GM19455 (cell line): ENCODE measurements around the gene CRKL.

Source experiments
- ATAC-seq: cut with Tn5 transposase; IDR thresholded peaks from one replicate; pipeline ENCODE4 v1.9.1; 2021; ENCODE audit not compliant: unreplicated experiment

Gene CRKL

DNA sequence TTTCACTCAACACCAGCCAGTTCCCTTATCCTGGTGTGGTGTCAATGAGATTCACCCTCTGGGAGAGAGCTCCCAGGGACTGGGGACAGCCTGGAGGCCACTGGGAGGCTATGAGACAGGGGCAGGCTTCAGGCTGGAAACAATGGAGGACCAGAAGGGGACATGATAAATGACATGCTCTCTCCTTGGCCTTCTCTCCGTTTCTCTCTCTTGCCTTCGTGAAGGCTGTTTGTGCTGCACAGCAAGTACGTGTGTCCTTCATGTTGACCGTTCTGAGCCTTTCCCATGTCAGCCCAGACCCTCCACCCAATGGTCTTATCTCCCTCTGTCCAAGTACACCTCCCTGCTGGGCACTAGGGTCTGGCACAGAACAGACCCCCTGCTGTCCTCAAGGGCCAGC, 63.3 kb downstream of the CRKL start:
- ATAC-seq: no peak

DNA sequence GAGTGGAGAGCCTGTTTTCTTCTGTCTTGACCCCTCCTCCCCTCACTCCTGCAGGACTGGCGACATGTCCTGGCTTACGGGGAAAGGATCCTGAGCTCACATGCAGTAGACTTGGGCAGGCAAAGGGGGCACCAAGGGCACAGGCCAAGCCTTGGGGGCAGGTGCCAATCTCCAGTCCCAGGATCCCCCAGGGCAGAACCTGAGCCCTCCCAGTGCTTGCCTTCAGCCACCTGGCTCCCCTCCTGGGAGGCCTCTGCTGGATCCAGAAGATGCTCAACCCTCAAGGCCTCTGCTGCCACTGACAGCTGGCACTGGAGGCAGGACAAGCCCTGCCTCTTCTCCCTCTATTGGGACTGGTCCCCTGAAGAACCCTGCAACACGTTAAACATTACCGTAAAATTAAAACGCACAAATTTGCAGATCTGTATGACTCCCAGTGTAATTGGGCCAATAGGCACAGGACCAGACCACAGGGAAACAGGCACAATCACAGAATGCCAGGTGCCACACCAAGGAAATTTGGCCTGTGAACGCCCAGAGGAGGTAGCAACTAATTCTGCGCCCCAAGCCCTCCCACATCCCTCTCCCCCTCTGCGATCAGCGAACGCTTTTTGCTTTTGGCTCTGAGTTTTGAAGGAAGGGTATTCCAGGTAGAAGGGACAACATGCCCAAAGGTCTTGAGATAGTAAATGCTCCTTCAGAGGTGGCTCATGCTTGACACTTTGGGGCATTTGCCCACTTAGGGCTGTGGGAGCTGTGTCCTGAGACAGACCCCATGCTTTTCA, 63.9 kb downstream of the CRKL start:
- ATAC-seq: no peak

DNA sequence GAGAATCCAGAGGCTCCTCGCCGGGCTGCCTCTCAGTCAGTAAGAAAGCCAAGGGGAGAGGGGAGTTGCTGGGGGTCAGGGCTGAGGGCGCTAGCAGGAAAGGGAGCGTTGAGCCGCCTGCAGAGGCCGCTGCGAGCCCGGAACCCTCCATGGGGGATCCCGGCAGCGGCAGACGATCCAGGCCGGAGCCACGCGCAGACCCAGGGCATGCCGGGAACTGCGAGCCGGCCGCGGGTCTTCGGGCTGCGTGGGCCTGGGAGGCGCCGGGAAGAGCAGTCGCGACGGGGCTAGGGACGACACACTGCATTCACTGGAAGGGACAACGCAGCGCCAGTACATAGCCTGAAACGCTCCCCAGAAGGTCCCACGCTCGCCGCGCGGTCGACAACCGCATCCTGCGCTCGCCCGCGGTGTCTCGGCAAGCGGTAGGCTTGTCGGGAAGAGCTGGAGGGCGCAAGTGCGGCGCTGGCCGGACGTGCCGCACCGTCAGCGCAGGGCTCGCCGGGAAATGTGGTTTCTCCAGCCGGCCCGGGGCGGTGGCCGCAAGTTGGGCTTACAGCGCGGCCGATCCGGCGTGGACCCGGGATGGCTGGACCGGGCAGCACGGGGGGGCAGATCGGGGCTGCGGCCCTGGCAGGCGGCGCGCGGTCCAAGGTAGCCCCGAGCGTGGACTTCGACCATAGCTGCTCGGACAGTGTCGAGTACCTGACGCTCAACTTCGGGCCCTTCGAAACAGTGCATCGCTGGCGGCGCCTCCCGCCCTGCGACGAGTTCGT, 64.8 kb downstream of the CRKL start, which contains the start of gene LZTR1:
Gene LZTR1 (plus strand): TSS at position 511 of the 776 bp plus-strand sequence. CDS start 75 bp downstream, at position 586.
- ATAC-seq: peak; percentile 81

DNA sequence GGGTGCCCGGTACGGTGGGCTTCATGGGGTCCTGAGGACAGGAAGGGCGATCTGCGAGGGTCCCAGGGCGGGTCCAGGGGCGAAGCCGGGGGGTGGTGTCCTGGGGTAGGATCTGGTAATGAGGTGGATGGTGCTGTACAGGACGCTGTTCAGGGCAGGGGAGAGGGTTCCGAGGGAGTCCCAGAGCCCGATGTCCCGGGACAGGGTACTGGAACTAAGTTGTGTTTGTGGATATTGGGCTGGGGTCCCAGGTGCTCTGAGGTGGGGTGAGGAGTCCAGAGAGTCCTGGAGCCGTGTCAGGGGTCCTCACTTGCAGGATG, 65.3 kb downstream of the CRKL start:
- ATAC-seq: peak; percentile 15

DNA sequence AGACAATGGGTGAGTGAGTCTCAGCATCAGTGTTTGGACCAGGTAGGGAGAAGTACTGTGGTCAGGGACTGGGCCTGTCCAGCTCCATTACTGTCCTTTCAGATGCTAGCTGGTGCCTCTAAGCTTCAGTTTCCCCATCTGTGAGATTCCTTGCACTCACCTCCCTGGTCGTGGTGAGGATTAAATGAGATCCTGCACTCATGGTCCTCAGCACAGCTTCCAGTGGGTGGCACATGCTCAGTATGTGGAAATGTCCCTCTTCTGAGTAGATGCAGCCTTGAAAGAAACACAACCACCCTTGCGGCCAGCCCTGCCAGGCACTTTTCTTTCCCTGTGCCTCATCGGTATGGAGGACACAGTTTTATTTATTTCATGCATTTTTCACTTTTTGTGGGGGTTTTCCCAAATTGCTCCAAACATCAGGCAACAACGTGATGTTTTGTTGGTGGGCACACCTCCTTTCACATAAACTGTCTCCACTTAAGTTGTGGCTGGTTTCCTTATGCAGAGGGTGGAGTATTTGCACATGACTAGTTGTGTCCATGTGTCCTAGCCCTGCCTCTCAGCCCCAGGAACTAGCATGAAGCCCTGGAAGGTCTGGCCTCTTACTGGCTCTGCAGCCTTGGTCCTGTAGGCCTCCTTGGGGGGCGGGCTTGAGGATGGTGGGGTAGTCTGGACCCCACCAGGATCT, 66.0 kb downstream of the CRKL start:
- no peak for ATAC-seq

DNA sequence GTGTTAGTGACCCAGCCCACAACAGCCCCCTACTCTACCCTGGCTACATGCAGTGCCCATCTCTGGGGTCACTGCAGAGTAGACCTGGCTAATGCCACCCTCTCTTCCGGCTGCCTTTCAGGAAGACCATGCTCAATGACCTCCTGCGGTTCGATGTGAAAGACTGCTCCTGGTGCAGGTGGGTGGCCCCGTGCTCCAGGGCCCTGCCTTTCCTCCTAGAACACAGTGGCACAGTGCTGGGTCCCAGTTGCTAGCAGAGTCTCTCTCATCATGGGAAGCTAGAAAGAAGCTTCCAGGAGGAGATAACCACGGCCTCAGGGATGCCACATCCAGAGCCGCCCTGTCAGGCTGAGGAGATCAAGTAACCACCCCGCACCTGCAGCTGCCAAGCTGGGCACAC, 68.5 kb downstream of the CRKL start:
- no peak for ATAC-seq

DNA sequence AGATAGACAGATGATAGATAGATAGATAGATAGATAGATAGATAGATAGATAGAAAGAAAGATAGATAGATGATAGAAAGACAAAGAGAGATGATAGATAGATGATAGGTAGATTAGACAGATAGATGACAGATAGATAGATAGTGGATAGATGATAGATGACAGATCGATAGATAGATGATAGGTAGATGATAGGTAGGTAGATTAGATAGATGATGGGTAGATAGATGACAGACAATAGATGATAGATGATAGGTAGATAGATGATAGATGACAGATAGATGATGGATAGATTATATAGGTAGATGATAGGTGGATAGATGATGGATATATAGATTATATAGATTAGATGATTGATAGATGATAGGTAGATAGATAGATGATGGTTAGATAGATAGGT, 69.2 kb downstream of the CRKL start:
- ATAC-seq: no peak

DNA sequence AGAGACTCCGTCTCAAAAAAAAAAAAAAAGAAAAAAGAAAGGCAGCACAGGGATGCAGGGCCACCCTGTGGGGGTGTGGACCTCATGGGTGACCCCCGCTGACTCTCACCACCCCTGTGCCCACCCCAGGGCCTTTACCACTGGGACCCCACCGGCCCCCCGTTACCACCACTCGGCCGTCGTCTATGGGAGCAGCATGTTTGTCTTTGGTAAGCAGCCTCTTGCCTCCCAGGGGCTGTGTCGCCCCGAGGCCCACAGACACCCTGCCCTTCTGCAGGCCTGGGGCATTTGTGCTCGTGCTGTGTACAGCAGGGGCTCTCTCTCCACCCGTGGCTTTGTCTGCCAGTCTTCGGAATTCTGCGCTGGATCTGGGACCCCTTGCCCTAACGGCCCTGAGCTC, 70.2 kb downstream of the CRKL start:
- no peak for ATAC-seq

DNA sequence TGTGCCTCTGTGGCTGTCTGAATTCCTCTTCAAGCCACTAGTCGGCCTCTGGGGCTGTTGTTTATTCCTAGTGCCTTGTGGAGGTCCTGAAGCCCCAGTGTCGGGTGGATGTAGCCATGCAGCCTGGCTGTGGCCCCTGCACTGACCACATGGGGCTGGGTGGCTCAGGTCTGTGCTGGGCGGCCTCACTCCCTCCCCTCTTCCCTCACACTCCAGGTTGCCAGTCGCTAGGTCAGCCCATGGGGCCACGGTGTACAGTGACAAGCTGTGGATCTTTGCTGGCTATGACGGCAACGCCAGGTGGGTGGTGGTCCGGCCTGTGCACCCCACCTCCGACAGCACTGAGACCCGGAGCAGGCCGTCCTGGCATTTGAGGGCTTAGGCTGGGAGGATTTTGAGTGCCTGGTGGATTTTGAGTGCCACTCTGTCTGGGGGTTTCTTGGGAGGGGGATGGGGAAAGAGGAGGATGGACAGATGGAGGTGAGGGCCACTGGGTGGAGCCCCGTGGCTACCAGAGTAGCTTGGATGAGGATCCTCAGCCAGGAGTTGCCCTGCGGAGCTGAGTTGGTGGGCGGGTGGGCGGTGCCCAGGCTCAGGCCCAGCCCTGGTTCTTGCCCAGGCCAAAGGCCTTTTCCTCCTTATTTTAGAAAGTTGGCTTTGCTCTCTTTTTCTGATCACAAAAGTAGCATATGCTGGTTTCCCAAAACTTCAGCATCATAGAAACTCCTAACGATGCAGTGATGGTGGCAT, 71.5 kb downstream of the CRKL start:
- ATAC-seq: no peak

DNA sequence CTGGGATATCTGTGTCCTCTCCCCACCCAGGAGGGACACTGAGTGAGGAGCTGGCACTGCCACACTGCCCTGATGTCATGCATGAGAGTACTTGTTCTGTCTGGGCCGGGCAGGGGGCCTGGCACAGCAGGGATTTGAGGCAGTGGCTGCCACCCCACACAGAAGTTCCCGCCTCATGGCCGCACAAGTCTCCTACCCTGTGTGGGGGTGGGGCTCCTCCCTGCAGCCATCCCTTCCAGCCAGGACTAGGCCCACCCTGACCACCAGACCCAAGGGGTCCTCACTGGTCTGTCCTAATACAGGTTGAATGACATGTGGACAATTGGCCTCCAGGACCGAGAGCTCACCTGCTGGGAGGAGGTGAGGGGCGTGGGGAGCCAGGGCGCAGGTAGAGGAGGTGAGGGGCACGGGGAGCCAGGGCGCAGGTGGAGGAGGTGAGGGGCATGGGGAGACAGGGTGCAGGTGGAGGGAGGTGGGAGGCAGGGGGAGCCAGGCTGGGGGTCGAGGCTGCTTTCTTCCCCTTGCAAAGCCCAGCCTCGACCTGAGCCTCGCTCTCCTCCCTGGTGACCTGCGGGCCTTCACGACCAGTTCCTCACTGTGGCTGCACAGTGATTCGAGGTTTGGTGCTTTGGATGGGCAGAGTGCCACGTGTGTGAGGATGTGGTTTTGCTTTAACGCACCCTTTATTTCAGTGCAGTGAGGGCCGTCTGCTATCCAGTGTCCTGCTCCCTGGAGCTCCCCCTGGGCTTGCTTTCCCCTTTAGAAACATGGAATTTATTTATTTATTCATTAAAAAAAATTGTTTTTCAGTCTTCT, 72.3 kb downstream of the CRKL start:
- no peak for ATAC-seq

DNA sequence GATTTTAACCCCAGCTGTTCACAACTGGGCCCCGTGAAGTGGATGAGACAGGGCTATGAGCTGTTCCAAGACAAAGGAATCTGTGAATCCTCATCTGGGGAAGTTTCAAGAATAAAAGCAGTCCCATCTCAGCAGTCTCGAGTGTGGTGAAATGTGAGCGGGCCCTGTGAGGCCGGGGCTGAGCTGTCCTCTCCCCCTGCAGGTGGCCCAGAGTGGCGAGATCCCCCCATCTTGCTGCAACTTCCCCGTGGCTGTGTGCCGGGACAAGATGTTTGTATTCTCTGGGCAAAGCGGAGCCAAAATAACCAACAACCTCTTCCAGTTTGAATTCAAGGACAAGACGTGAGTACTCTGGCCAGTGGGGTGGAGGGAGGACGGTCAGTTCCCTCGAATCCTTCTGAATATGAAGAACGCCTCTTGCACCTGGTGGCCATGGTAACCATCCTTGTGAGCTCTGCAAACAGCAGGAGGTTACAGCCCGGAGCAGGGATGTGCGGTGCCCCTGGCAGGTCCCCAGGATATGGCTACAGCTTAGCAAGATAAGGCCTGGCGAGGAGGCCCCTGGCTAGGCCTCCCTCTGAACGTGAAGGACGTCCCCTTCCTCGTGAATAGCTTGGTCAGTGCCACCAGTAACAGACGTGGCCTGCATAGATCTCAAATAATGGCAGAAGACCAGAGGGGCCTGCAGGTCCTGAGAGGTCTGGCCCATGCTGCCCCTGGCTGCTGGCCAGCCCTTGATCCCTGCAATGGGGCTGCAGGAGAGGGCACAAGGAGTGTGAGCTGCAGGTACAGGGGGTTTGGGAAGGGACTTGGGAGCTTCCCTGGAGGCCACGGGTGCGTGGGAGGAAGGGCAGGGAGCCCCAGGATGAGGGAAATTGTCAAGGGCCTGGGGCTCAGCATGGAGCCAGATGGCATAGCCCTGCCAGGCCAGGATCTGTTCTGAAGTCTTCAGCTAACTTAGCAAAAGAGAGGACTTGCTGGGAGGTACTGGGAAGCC, 73.3 kb downstream of the CRKL start:
- ATAC-seq: no peak

DNA sequence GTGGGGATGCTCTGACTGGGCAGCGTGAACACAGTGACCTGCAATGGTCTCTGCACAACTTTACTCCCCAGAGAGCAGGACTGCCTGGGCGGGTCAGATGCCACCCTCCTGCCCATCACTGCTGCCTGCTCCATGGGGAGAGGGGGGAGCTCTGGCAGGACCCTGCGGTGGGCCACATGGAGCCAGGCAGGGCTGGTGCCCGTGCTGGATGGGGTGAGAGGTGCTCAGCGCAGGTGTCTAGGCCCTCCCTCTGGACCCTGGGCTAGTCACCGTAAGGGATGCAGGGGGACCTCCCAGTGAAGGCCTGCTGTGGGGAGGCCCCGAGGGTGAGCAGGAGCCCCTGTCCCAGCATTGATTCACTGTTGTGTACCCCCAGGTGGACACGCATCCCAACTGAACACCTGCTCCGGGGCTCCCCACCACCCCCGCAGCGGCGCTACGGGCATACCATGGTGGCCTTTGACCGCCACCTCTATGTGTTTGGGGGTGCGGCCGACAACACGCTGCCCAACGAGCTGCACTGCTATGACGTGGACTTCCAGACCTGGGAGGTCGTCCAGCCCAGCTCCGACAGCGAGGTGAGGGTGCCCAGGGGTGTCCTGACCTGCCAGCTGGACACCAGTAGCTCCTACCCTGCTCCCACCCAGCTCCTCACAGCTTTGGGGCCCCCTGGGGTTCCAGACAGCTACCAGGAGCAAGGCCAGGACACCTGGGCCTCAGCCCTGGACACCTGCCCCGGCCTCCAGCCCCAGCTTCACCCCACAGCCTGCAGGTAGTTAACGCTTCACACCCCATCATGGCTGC, 74.2 kb downstream of the CRKL start:
- ATAC-seq: no peak

DNA sequence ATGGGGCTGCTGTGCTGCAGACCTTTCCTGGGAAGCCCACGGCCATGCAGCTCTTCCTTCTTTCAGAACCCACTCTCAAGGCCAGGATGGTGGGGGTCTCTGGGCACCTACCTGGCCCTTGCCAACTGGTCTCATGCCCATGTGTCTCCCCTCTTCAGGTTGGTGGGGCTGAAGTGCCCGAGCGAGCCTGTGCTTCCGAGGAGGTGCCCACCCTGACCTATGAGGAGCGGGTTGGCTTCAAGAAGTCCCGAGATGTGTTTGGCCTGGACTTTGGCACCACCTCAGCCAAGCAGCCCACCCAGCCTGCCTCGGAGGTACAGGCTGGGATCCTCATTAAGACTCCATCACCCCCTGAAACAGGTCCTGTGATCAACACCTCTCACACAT, 74.8 kb downstream of the CRKL start:
- no peak for ATAC-seq

DNA sequence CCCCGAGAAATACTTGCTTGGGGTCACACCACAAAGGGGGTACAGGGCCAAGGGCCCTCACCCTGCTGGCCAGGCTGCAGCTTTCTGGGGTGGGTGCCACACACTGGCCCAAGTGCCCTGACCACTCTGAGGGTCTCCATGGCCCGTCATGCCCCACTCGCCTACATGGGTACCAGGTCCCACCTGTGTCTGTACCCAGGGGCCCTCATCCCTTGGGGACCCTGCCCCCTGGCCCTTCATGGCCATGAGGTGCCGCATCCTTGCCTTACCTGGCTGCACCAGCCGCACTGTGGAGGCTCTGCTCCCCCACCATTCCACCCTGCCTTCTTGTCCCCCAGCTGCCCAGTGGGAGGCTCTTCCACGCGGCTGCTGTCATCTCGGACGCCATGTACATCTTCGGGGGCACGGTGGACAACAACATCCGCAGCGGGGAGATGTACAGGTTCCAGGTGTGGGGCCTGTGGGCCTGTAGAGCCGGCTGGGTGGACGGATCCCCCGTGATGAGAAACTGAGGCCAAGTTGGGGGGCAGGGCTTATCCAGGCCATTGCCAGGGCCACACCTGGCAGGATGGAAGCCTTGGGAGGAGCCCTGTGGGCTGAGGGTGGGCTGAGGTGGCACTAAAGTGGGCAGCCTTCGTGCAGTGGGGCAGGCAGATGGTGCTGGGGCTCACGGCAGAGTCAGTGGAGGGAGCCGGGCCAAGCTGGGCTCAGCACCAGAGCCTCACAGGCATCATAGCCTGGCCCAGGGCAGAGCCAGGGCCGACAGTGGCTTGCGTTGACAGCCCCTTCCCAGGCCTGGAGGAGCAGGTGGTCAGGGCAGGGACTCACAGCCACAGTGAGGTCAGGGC, 75.5 kb downstream of the CRKL start:
- ATAC-seq: no peak

DNA sequence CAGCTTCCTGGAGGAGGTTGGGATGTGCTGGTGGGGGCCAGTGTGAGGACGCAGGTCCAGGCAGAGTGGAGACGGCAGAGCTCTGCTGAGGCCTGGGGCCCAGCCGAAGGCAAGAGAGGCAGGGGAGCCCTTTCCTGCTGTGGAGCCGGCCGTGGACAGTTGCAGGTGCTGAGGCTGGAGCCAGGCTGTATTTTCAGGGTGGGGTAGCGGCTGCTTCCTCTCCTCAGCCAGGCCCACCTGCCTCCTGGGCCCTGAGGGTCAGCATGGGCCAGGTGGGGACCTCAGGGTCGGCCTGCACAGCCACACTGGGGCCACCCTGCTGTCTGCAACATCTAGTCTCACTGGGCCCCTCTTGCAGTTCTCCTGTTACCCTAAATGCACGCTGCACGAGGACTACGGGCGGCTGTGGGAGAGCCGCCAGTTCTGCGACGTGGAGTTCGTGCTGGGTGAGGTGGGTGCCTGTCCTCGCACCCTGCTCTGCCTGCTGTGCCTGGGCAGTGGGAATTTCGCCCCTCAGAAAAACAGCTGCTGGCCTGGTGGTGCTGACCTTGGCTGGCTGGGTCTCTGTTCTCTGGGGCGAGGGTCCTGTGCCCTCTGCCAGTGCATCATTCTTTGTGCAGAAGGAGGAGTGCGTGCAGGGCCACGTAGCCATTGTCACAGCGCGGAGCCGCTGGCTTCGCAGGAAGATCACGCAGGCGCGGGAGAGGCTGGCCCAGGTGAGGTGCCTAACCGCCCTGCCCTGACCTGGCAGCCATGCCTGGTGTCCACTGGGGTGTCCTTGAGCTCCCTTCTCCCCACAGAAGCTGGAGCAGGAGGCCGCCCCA, 76.3 kb downstream of the CRKL start:
- ATAC-seq: no peak

DNA sequence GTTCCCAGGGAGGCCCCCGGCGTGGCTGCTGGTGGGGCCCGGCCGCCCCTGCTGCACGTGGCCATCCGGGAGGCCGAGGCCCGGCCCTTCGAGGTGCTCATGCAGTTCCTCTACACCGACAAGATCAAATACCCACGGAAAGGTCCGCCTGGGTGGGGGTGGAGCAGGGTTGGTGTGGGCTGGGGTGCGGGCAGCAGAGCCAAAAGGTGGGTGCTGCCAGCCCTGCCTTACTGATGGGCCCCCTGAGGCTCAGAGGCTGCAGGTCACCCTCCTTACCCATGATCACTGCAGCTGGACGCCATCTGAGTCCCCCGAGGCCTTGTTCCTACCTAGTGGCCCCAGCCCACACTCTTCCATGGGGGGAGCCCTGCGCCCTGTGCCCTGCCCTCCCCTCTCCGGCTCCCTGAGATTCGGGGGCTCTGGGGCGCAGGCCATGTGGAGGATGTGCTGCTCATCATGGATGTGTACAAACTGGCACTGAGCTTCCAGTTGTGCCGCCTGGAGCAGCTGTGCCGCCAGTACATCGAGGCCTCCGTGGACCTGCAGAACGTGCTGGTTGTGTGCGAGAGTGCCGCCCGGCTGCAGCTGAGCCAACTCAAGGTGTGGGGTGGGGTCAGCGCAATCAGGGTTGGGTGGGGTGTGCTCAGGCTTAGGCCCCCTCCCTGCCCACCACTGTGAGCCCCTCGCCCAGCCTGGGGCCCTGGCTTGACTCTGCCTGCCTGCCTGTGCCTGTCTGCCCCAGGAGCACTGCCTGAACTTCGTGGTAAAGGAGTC, 77.1 kb downstream of the CRKL start:
- ATAC-seq: no peak
